NCI-H2227 (cell line): ENCODE data around the gene DIAPH3.

Experiments used
- DNase-seq: peaks from one replicate; lab custom pipeline; 2025; ENCODE audit not compliant: unreplicated experiment; lab: John Stamatoyannopoulos, UW

Gene DIAPH3

GRCh38 chr13:60158321-60158801 is 5.4 kb downstream of the DIAPH3 start:
- no peak for DNase-seq

GRCh38 chr13:60155978-60156377 is 7.8 kb downstream of the DIAPH3 start:
- no peak for DNase-seq

- no peak for DNase-seq
Observed at GRCh38 chr13:60152904-60153303, 10.8 kb downstream of the DIAPH3 start.

- no peak for DNase-seq
Observed at GRCh38 chr13:60152114-60152513, 11.6 kb downstream of the DIAPH3 start.

- no peak for DNase-seq
Observed at GRCh38 chr13:60150538-60150937, 13.2 kb downstream of the DIAPH3 start.

GRCh38 chr13:60148918-60149317 is 14.8 kb downstream of the DIAPH3 start:
- DNase-seq = no peak

GRCh38 chr13:60147361-60147760 is 16.4 kb downstream of the DIAPH3 start:
- no peak for DNase-seq

GRCh38 chr13:60146471-60146870 is 17.3 kb downstream of the DIAPH3 start:
- no peak for DNase-seq

- no peak for DNase-seq
Observed at GRCh38 chr13:60143775-60144174, 20.0 kb downstream of the DIAPH3 start.

GRCh38 chr13:60139272-60139671 is 24.5 kb downstream of the DIAPH3 start:
- DNase-seq = no peak

GRCh38 chr13:60138674-60139073 is 25.1 kb downstream of the DIAPH3 start:
- DNase-seq = no peak

GRCh38 chr13:60137911-60138560 is 25.7 kb downstream of the DIAPH3 start:
- no peak for DNase-seq

GRCh38 chr13:60135344-60135743 is 28.4 kb downstream of the DIAPH3 start:
- DNase-seq = no peak

- DNase-seq = no peak
Observed at GRCh38 chr13:60134376-60134775, 29.4 kb downstream of the DIAPH3 start.

GRCh38 chr13:60121337-60121687 is 42.4 kb downstream of the DIAPH3 start:
- DNase-seq = no peak

- DNase-seq = no peak
Observed at GRCh38 chr13:60120617-60121336, 43.0 kb downstream of the DIAPH3 start.

- no peak for DNase-seq
Observed at GRCh38 chr13:60118696-60119400, 44.9 kb downstream of the DIAPH3 start.

- DNase-seq = no peak
Observed at GRCh38 chr13:60114499-60115028, 49.2 kb downstream of the DIAPH3 start.

- no peak for DNase-seq
Observed at GRCh38 chr13:60112771-60113170, 51.0 kb downstream of the DIAPH3 start.

GRCh38 chr13:60111691-60112090 is 52.0 kb downstream of the DIAPH3 start:
- no peak for DNase-seq

GRCh38 chr13:60109285-60109684 is 54.4 kb downstream of the DIAPH3 start:
- DNase-seq = no peak

GRCh38 chr13:60108589-60108988 is 55.1 kb downstream of the DIAPH3 start:
- no peak for DNase-seq
